ENCODE results near the gene NLK.
"Not testable (repeated sequence)": the region's sequence is repeated elsewhere in the genome, so short reads cannot be mapped to it uniquely, and the experiment has no call there.

Gene NLK

DNA sequence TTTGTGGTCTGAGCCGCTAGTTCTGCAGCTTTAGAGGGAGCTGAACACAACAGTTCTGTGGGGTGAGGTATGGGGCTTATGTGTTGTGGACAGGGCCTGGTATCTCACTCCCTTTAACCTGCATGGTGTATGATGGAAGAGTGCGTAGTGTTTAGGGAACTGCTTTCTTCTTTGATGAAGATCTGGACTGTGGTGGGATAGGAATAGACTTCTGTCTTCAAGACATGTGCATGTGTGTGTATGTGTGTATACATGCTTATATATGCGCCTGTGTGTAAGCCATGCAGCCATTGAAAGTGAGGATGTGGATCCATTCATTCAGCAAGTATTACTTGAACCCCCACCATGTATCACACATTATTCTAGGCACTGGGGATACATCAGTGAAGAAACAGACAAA lies 161.8 kb downstream of the NLK start:
- DNase-seq = no peak

DNA sequence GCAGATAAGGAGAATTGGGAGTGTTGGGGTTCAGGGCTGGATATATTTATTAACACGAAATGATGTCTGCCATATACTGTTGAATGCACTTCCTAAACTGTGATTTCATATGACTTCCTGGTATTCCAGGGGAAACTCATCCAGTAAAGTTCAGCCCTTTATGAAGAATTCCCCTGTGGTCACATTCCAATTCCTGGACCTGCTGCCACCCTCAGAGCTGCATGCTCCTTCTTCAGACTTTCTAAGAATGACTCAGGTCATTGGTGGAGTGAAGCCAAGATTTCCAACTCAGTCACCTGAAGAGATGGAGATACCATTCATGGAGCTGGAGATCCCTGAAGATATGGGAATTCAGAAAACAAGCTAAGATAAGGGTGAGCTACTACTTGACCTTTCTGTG lies 162.3 kb downstream of the NLK start:
- no peak for DNase-seq

DNA sequence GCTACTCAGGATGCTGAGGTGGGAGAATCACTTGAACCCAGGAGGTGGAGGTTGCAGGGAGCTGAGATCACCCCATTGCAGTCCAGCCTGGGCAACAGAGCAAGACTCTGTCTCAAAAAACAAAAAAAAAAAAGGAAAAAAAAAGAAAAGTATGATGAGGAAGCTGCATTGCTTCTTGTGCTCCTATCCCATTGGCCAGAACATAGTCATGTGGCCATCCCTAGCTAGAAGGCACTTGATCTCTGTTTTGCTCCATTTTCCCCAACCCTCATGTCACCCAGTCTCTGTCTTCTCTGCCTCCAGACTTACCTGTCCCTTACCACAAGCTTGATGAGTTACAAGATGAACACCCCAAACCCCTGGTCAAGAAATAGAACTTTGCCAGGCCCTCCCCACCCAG lies 163.8 kb downstream of the NLK start:
- no peak for DNase-seq

DNA sequence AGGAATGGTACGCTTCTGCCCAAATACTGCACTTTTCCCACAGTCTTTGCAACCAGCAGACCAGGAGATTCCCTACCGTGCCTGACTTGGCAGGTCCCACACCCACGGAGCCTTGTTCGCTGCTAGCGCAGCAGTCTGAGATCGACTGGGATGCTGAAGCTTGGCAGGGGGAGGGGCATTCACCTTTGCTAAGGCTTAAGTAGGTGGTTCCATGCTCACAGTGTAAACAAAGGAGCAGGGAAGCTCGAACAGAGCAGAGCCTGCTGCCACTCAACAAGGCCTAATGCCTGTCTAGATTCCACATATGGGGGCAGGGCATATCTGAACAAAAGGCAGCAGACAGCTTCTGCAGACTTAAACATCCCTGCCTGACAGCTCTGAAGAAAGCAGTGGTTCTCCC lies 169.3 kb downstream of the NLK start:
- DNase-seq = no peak

DNA sequence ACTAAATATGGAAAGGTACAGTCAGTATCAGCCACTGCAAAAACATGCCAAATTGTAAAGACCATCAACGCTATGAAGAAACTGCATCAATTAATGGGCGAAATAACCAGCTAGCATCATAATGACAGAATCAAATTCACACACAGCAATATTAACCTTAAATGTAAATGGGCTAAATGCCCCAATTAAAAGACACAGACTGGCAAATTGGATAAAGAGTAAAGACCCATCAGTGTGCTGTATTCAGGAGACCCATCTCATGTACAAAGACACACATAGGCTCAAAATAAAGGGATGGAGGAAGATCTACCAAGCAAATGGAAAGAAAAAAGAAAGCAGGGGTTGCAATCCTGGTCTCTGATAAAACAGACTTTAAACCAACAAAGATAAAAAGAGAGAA lies 171.1 kb downstream of the NLK start:
- not testable (repeated sequence) for DNase-seq

DNA sequence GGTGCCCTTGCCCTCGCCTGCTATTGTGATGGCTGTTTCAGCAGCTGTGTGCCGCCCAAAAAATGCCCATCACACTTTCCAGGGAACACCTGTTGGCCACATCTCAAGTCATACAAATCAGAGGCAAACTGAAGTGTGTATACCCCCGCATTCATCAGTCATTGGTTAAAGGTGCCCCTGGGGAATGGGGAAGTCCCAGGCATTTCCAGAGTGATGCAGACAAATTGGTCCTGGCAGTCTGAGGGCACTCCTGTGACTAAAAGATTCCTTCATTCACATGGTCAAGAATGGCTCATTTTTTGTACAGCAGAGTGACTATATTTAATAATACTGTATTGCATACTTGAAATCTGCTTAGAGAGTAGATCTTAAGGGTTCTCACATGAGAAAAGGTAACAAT lies 173.6 kb downstream of the NLK start:
- DNase-seq = no peak

DNA sequence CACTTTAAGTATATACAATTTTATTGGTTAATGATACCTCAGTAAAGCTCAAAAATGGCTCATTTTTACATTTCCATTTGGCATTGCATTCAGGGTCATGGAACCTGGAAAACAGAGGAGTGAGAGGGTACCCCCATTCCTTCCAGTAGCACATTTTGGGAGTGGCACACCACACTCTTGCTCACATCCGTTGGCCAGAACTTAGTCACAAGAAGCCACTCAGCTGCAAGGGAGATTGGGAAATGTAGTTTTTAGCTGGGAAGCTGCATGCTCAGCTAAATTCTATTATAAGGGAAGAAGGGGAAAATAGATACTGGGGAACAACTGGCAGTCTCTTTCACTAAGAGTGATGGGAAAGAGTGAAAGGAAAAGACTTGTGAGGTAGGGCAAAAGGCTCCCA lies 174.1 kb downstream of the NLK start:
- no peak for DNase-seq

DNA sequence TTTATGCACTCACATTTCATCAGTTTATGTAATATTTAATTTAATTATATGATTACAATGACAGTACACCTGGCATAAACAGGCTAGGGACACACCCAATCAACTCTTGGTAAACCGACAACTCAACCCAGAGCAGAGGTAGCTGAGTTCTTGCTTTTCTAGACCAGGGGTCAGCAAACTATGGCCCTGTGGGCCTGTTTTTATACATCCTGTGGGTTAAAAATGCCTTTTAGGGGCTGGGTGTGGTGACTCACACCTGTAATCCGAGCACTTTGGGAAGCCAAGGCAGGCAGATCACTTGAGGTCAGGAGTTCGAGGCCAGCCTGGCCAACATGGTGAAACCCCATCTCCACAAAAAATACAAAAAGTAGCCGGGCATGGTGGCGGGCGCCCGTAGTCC lies 177.3 kb downstream of the NLK start:
- DNase-seq = no peak

DNA sequence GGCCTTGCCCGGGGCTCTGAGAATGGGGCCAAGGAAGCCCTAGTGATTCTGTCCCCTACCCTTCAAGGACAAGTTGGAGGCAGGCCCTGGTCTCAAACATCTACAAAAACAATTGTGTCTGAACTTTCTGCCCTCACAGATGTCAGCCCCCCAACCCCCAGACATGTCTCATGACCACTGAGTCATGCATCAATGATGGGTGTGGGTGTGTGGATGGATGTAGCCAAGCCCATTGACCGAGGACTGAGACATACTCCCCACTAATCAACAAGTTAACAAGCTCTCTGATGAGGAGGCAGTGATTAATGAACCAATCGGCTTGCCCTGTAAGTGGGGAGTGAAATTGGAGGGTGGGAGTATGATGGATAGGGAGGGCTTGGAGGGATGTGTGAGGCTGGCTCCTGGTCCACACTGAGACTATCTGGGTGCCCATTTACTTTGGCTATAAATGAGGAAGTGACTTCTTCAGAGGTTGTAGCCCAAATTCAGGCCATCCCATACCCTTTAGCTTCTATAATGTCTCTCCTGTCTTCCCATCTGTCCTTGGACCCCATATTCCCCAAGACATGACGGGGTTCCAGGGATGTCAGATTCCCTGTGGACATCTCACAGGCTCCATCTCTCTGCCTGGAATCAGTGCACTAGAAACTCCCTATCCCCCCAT lies 179.4 kb downstream of the NLK start:
- DNase-seq = no peak

DNA sequence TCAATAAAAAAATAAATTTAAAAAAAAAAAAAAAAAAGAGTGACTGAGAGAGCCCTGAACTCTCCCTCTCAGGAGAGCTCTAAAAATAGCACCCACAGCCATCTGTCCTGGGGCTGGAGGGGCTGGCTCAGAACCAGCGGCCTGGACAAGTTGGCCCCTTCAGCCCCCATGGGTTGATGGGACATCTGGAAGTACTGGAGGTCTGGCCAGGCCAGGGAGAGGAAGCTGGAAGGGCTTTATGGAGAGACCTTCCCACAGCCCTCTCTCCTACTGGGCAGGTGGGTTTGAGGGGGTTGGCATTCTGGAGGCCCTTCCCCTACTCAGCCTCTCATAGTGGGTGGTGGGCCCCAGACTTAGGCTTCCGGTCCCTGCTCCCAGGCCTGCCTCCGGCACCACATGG lies 182.8 kb downstream of the NLK start:
- no peak for DNase-seq

DNA sequence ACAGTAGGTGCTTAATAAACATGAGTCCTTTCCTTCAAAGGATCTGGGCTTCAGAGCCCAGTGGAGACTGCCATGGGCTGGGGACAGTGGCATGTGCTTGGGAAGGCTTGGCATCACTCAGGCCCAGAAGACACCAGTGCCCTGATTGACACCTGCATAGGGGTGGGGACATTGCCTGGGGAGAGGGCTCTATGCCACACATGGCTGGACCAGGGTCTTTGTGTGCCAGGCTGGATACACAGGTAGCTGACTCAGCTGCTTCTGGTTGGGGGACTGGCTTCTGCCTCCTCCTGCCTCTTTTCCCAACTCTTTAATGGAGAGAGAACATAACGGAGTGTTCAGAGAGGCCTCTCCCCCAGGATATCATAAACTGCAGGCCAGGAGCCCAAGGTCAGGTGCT lies 183.4 kb downstream of the NLK start:
- DNase-seq = no peak

DNA sequence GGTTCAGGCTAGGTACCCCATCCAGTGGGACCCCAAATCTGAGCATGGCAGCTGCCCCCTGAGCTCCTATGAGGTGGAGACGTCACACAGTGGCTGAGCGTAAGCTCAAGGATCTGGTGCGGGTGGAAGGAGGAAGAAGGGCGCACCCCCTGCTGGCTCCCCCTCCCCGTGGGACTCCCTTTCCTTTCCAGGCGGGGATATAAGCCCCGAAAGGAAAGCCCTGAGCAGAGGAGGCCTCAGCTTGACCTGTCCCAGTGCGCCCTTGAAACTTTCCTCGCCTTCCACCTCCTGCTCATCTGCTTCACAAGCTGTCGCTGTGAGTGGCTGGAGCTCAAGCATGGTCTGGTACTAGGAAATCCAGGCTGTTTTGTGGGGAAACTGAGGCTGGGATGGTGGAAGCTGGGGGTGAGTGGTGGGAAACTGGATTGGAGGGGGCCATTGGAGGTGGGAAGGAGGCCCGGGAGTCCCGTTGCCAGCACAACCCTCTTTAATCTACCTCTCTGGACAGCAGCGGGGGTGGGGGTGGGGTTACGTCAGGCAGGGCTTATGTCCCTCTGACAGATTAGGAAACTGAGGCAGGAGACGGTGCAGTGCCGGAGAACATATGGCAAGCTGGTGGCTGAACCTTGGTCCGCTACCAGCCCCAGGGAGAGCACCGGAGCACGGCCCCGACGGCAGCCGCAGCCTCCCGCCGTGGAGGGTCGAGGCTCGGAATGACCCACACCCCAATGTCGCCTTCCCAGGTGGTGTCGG lies 184.3 kb downstream of the NLK start:
- no peak for DNase-seq

DNA sequence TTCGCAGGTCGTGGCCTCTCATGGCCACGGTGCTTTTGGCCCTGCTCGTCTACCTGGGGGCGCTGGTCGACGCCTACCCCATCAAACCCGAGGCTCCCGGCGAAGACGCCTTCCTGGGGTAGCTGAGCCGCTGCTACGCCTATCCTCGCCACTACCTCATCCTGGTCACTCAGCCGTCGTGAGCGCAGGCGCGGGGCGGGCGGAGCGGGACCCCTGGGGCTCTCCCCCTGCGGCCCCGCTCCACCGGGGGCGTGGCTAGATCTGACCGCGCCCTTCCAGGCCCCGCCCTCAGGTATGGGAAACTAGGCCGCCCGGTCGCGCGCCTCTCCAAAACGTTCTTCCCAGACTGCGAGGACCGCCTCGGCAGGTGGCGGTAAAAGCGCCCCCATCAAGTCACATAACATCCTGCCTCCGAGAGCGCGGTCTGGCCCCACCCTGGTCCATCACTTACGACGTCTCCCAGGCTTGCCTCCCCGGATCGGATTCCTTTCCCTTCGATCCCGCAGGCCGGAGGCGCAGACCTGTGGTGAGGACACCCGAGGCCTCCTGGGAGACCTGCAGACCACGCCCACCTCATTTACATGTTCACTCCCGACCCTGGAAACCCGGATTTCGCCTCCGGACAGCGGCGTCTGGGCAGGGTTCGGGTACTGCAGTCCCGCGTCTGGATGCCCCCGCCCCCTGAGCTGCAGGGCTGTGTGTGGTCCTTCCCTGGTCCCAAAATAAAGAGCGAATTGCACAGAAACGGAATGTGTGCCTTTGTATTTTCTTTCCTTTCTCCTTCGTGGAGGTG lies 185.0 kb downstream of the NLK start:
- DNase-seq = no peak

DNA sequence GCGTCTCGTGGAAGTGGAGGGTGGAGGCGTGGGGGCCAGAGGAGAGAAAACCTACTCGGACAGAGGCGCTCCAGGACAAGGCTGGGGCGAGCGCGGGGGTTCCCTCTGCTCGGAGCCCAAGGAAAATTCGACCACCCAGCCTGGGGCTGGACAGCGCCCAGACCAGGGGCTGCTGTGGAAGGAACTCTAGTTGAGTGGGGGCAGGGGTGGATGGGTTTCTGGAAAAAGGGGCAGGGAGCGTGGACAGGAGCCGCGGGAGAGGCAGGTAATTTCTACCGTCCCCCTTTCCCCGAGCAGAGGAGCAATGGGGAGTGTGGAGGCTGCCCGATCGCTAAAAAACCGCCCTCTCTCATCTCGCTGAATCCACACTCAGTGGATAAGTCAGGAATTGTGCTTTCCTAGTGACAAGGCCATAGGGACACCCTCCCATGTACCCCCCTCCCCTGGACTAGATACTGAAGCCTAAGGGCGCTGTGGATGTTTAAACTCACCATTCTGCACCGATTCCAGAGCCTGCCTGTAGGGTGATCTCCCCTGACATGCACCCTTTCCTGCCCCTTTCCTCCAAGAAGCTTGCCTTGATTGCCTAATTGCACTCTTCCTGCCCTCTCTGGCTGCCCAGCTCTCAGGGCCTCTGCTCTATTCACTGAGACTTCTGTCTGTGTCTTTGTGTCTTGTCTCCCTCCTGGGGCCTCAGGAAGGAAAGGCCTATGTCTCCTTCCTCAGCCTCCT lies 185.8 kb downstream of the NLK start:
- no peak for DNase-seq

DNA sequence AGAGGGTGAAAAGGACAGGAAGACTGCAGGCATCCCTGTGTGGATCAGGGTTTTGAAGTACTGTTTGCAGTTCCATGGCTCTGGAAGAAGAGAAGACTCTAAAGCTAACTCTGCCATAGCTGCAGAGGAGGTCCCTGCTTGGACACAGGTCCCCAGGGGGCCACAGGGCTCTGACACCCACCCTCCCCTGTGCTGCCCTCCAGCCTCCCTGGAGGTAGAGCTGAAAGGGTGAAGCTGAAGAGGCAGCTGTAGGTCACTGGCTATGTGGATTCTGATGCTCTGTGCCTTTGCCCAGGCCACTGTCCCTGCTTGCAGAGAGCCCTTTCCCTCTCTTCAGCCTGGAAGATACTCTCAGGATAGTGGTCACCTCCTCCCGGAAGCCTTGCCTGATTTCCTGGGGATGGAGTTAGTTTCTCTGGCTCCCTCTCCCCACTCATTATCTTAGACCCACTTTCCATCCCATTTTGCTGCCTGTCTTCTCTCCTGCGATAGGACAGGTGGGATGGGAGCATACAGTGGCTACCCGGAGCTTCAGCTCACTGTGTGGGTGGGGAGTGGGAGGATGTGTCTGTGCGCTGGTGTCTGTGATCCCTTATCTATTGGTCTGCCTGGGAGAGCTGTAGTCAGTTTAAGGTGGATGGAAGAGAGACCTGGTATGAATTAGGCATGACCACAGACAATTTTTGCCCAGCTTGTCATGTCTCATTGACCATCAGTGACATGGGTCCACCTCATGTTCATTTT lies 186.7 kb downstream of the NLK start:
- DNase-seq = no peak

DNA sequence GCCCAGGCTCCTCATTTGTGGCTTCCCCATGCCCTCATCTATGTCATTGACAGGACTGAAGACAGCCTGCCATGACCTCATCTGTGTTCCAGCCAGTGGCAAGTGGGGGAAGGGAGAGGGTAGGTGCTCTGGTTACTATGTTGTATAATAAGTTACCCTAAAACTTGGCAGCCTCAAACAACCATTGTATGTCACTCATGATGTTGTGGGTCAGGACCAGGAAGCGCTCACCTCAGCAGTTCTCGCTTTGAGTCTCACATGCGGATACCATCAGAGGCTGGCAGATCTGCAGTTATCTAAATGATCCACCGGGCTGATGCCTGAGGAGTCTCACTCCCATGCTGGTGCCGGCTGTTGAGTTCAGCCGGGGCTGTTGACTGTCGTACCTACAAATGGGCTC lies 187.5 kb downstream of the NLK start:
- DNase-seq = no peak

DNA sequence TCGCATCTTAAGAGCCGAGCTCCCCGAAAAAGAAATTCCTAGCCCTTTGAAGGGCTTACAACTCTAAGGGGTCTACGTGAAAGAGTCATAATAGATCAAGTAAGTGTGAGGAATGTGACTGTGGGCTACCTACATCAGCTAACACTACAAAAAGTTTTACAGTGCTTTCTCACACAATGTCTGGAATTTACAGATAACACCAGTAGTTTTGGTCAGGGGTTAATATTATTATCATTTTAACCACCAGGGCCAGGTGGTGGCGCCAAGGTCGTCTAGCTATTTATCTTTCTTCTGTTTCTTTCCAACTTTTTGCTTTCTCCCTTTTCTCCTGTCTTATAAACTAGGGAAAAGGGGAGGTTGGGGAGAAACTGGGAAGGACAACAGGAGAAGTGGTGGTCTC lies 188.1 kb downstream of the NLK start:
- not testable (repeated sequence) for DNase-seq

DNA sequence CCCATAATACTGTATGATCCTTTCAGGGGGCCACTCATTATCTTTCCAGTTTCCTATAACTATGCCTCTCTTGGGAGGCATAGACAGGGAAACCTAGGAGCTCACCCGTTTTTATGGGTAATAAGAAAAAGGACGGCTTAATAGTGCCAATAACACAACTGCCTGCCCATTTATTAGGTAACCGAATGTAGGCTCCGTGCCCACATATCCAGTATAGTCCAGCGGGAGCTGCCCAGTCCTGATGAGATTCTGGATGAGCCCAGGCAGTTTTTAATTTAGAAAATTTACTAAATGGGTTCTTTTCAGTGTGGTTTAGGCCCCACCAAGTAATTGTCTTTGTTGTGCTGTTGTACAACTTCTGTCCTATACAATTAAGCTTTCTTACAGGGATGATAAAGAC lies 189.1 kb downstream of the NLK start:
- not testable (repeated sequence) for DNase-seq

DNA sequence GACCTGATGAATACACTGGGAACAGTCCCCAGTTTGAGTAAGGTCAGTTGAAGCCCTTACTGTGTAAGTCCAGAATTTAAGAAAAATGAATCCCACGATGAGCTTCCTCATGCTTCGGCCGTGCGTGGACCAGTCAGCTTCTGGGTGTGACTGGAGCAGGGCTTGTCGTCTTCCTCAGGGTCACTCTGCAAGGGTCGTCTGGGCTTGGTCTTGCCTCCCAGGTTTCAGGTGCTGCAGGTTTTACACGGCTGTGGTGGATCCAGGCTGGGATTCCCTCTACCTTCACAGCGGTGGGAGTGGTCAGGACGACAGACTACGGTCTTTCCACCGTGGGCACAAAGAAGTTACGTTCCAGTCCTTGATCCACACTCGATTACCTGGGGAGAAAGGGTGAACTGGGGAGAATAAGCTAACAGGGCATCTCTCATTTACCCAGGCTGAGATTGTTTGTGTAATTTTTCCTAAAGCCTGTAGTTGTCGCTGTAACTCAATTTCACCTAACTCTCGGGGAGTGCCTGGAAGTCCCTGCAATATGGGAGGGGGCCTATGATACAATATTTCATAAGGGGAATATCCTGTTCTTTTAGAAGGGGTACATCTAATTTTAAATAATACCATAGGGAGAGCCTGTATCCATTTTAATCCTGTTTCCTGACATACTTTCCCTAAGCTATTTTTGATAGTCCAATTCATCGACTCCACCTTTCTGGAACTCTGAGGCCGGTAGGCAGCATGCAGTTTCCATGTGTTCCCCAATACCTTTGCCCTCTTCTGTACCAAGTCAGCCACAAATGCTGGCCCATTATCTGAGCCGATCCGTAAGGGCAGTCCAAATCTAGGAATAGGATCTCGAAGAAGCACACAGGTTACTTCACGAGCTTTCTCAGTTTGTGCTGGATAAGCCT lies 190.7 kb downstream of the NLK start:
- not testable (repeated sequence) for DNase-seq

DNA sequence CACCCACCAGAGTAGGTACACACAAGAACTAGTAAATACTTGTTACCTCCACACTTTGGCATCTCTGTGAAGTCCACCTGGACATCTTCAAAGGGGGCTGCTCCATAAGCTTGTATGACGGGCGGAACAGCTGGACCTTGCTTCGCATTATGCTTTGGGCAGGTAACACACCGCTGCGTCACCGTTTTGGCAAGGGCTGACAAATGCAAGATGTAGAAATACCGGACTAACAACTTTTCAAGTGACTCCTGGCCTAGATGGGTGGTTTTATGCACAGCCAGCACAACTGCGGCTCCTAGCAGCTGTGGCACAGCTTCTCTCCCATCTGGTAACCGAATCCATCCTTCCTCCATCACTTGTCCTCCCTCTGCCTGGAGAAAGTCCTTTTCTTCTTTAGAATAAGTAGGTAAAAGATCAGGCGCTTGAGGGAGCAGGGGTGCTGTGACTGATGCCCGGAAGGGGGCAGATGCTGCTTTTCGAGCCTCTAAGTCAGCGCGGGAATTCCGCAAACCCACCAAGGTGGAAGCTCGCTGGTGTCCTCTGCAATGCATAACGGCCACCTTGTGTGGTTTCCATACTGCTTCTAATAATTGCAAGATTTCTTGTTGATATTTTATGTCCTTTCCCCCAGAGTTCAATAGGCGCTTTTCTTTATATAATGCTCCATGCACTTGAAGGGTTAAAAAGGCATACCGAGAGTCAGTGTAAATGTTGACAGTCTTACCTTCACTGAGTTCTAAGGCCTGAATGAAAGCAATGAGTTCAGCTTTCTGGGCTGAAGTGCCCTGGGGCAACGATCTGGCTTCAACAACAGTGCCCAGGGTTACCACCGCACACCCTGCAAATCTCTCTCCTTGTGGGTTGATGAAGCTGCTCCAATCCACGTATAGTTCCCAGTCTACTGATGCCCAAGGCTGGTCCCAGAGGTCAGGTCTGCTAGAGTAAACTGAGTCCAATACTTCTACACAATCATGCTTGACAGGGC lies 191.7 kb downstream of the NLK start:
- DNase-seq = not testable (repeated sequence)

Measured in activated naive CD4-positive, alpha-beta T cell (primary cell).